GM12801 (cell line): ENCODE data around the gene GNG8.

Experiments
- TF ChIP-seq, protein P1 (sequence below): IDR thresholded peaks from one replicate; pipeline ENCODE4 v1.5.1; 2011; ENCODE audit warnings: control low read depth; ENCODE audit not compliant: insufficient read length; ENCODE audit errors: extremely low read depth

The GNG8 gene

GRCh38 chr19:46602392-46603194 is 33.4 kb downstream of the GNG8 start:
- TF ChIP-seq, protein P1, sequence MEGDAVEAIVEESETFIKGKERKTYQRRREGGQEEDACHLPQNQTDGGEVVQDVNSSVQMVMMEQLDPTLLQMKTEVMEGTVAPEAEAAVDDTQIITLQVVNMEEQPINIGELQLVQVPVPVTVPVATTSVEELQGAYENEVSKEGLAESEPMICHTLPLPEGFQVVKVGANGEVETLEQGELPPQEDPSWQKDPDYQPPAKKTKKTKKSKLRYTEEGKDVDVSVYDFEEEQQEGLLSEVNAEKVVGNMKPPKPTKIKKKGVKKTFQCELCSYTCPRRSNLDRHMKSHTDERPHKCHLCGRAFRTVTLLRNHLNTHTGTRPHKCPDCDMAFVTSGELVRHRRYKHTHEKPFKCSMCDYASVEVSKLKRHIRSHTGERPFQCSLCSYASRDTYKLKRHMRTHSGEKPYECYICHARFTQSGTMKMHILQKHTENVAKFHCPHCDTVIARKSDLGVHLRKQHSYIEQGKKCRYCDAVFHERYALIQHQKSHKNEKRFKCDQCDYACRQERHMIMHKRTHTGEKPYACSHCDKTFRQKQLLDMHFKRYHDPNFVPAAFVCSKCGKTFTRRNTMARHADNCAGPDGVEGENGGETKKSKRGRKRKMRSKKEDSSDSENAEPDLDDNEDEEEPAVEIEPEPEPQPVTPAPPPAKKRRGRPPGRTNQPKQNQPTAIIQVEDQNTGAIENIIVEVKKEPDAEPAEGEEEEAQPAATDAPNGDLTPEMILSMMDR: no peak

- TF ChIP-seq, protein P1: no peak
Observed at GRCh38 chr19:46601318-46602224, 34.4 kb downstream of the GNG8 start, which contains the start of gene CALM3. CALM3 (plus strand) TSS chr19:46601330; CDS start chr19:46601435, 105 bp downstream.

GRCh38 chr19:46600384-46601317 is 35.4 kb downstream of the GNG8 start:
- TF ChIP-seq, protein P1: no peak

GRCh38 chr19:46599716-46600373 is 36.2 kb downstream of the GNG8 start:
- TF ChIP-seq, protein P1: no peak

DNA sequence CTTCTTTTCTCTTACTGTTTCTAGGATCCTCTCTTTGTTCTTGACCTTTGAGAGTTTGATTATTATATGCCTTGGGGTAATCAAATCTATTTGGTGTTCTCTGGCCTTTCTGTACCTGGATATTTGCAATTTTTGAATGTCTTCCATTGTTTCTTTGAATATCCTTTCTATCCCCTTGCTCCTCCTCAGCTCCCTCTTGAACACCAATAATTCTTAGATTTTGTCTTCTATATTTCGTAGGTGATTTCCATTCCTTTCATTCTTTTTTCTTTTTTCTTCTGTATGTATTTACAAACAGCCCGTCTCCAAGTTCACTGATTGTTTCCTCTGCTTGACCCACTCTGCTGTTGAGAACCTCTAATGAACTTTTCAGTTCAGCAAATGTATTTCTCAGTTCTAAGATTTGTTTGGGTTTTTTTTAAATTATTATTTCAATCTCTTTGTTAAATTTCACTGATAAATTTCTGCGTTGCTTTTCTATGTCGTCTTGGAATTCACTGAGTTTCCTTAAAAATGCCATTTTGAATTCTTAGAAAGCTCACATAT is 37.6 kb downstream of the GNG8 start:
- TF ChIP-seq, protein P1: no peak

GRCh38 chr19:46596008-46596407 is 40.0 kb downstream of the GNG8 start:
- TF ChIP-seq, protein P1: no peak
